ENCODE results near the gene USP46.

USP46 gene

GRCh38 chr4:52560844-52561280, 98.2 kb downstream of the USP46 start:
- CTCF ChIA-PET = no interaction called here
- no peaks in the 10 kb centered on the region for H3K4me1 Mint-ChIP-seq
- H3K27ac Mint-ChIP-seq = no peak overlapping the region
- peaks cover 7% of the 10 kb centered on the region for H3K27me3 Mint-ChIP-seq
- no peaks in the 10 kb centered on the region for H3K9me3 Mint-ChIP-seq
- H3K36me3 Mint-ChIP-seq = no peaks in the 10 kb centered on the region
- no peak for DNase-seq
- no peak overlapping the region for H3K4me3 Mint-ChIP-seq

- DNase-seq = no peak
- Mint-ChIP-seq H3K36me3 (no peaks in the 10 kb centered on the region), H3K27me3 (no peaks in the 10 kb centered on the region), H3K9me3 (no peaks in the 10 kb centered on the region), H3K4me1 (no peaks in the 10 kb centered on the region), H3K27ac (no peak overlapping the region), H3K4me3 (no peak overlapping the region)
- CTCF ChIA-PET = no interaction called here
Measured at GRCh38 chr4:52555356-52555716, 103.8 kb downstream of the USP46 start.

GRCh38 chr4:52554612-52555355, 104.3 kb downstream of the USP46 start:
- no peak overlapping the region for H3K4me3 Mint-ChIP-seq
- no peaks in the 10 kb centered on the region for H3K27me3 Mint-ChIP-seq
- H3K36me3 Mint-ChIP-seq = no peaks in the 10 kb centered on the region
- H3K27ac Mint-ChIP-seq = no peak overlapping the region
- CTCF ChIA-PET = interaction anchor here (0.6 kb wide), 1 partner anchor 1685 kb away, joined by 3 read pairs; no protein-coding TSS in a partner anchor
- no peaks in the 10 kb centered on the region for H3K4me1 Mint-ChIP-seq
- DNase-seq = no peak
- H3K9me3 Mint-ChIP-seq = no peaks in the 10 kb centered on the region

GRCh38 chr4:52552778-52553177, 106.3 kb downstream of the USP46 start:
- Mint-ChIP-seq H3K27me3 (peaks cover 5% of the 10 kb centered on the region), H3K4me1 (no peaks in the 10 kb centered on the region), H3K27ac (no peak overlapping the region), H3K36me3 (no peaks in the 10 kb centered on the region), H3K9me3 (no peaks in the 10 kb centered on the region), H3K4me3 (no peak overlapping the region)
- CTCF ChIA-PET = no interaction called here
- DNase-seq = no peak

- H3K36me3 Mint-ChIP-seq = no peaks in the 10 kb centered on the region
- CTCF ChIA-PET = no interaction called here
- no peaks in the 10 kb centered on the region for H3K9me3 Mint-ChIP-seq
- DNase-seq = no peak
- H3K27me3 Mint-ChIP-seq = peaks cover 5% of the 10 kb centered on the region
- H3K4me1 Mint-ChIP-seq = no peaks in the 10 kb centered on the region
- H3K27ac Mint-ChIP-seq = no peak overlapping the region
- no peak overlapping the region for H3K4me3 Mint-ChIP-seq
Measured at GRCh38 chr4:52551487-52551886, 107.6 kb downstream of the USP46 start.

- no peak overlapping the region for H3K27ac Mint-ChIP-seq
- no peak overlapping the region for H3K4me3 Mint-ChIP-seq
- no peak for DNase-seq
- H3K27me3 Mint-ChIP-seq = peaks cover 9% of the 10 kb centered on the region
- H3K9me3 Mint-ChIP-seq = no peaks in the 10 kb centered on the region
- no peaks in the 10 kb centered on the region for H3K36me3 Mint-ChIP-seq
- CTCF ChIA-PET = no interaction called here
- no peaks in the 10 kb centered on the region for H3K4me1 Mint-ChIP-seq
Measured at GRCh38 chr4:52550186-52550585, 108.9 kb downstream of the USP46 start.

- Mint-ChIP-seq H3K4me1 (no peaks in the 10 kb centered on the region), H3K4me3 (no peak overlapping the region), H3K36me3 (no peaks in the 10 kb centered on the region), H3K27me3 (peaks cover 11% of the 10 kb centered on the region), H3K27ac (no peak overlapping the region), H3K9me3 (no peaks in the 10 kb centered on the region)
- no peak for DNase-seq
- CTCF ChIA-PET = no interaction called here
Measured at GRCh38 chr4:52548818-52549570, 110.1 kb downstream of the USP46 start.

- CTCF ChIA-PET = interaction anchor here (0.5 to 4.3 kb wide), 12 partner anchors 9 to 1687 kb away, joined by 3 to 65 read pairs (median 4); partner anchors contain the start of gene LRRC66
- no peaks in the 10 kb centered on the region for H3K36me3 Mint-ChIP-seq
- no peak for DNase-seq
- no peak overlapping the region for H3K4me3 Mint-ChIP-seq
- H3K9me3 Mint-ChIP-seq = no peaks in the 10 kb centered on the region
- H3K27ac Mint-ChIP-seq = no peak overlapping the region
- peaks cover 11% of the 10 kb centered on the region for H3K27me3 Mint-ChIP-seq
- no peaks in the 10 kb centered on the region for H3K4me1 Mint-ChIP-seq
Measured at GRCh38 chr4:52546449-52546848, 112.7 kb downstream of the USP46 start.

- Mint-ChIP-seq H3K9me3 (no peaks in the 10 kb centered on the region), H3K27me3 (peaks cover 11% of the 10 kb centered on the region), H3K27ac (no peak overlapping the region)
Measured at GRCh38 chr4:52545099-52546069, 113.7 kb downstream of the USP46 start.

More at GRCh38 chr4:52545099-52546069, 113.7 kb downstream of the USP46 start:
- CTCF ChIA-PET = interaction anchor here (0.6 to 4.3 kb wide), 16 partner anchors 14 to 1689 kb away, joined by 3 to 65 read pairs (median 3); no protein-coding TSS in a partner anchor
- Mint-ChIP-seq H3K4me1 (no peaks in the 10 kb centered on the region), H3K36me3 (no peaks in the 10 kb centered on the region), H3K4me3 (no peak overlapping the region)
- peak; percentile 70 for DNase-seq
